GM18873 (cell line): ENCODE measurements around the gene CTR9.
"Not testable (repeated sequence)": the region's sequence is repeated elsewhere in the genome, so short reads cannot be mapped to it uniquely, and the experiment has no call there.

Experiments
- ATAC-seq: cut with Tn5 transposase; IDR thresholded peaks from one replicate; pipeline ENCODE4 v1.9.1; 2021; ENCODE audit warnings: mild to moderate bottlenecking, moderate library complexity, moderate number of reproducible peaks; ENCODE audit not compliant: unreplicated experiment, low FRiP score

The CTR9 gene

DNA sequence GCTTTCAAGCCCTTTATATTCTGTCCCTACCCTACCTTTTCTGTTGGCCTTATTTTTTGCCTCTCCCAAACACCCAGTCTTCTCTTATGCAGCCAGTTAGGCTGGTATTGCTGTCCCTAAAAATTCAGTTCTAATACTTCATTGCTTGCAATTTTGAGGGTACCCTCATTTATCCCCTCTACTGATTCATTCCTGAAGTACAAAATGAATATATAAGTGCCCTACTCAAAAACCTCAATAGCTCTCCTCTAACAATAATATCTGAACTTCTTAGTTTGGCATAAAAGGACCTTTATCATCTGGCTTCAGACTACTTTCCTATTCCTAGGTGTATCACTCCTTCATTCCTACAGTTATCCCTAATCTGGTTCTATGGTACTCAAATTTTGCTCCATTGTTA, 62.9 kb downstream of the CTR9 start:
- no peak for ATAC-seq

DNA sequence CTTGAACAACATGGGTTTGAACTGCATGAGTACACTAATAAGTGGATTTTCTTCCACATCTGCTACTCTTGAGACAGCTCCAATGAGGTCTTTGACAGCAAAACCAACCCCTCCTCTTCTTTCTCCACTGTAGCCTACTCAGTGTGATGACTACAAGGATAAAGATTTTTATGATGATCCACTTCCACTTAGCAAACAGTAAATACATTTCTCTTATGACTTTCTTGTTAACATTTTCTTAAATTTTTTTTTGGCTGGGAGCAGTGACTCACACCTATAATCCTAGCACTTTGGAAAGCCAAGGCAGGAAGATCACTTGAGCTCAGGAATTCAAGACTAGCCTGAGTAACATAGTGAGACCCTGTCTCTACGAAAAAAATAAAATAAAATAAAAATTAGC, 67.5 kb downstream of the CTR9 start:
- ATAC-seq: no peak

- not testable (repeated sequence) for ATAC-seq
Measured at GRCh38 chr11:10822491-10822890, 71.4 kb downstream of the CTR9 start.

DNA sequence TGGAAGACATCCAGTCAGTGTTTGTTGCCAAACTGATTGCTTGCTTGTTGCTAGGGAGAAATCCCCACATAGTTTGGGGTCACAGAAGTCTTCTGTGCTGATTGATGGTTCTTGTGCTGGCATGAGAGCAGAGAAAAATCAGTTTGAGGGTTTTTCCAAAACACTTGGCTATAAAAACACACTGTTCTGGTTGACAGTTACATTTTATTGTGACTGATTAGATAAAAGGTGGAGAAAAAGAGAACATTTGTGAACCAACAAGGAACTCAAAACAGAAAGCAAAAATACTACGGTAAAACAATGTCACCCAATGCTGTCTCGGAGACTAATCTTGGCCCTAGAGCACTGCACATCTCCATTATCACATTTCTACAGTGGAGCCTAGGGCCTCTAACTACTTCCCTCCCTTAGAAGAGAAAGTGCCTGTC, 72.1 kb downstream of the CTR9 start:
- no peak for ATAC-seq

DNA sequence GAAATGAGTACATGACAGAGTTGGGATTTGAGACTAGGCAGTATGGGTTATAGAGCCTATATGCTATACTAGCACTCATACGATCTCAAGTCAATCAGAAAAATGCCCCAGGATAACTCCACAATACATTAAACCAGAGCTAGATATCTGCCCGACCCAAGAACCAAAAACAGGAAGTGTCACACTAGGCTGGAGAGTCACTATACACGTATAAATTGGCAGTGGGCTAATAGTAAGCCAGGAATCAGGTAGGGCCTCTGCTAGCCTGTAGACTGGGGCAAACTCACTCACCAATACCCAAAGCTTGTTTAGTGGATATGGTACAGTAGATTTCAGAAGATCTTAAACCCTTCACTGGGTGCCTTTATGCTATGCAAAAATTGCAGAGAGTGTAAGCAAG, 73.8 kb downstream of the CTR9 start:
- no peak for ATAC-seq

GRCh38 chr11:10828402-10828801, 77.4 kb downstream of the CTR9 start:
- ATAC-seq: no peak

DNA sequence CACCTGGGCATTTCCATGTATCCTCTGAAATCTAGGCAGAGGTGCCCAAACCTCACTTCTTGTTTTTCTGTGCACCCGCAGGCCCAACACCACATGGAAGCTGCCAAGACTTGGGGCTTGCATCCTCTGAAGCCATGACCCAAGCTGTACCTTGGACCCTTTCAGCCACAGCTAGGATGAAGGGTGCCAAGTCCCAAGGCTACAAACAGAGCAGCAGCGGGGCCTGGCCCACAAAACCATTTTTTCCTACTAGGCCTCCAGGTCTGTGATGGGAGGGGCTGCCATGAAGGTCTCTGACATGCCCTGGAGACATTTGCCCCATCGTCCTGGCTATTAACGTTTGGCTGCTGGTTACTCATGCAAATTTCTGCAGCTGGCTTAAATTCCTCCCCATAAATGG, 78.1 kb downstream of the CTR9 start:
- ATAC-seq: no peak
